Transverse colon (tissue), 4 donors: ENCODE measurements around the gene ANGPTL1.

ENCODE experiments used
- CTCF ChIP-seq, 5 experiments: fragments of 200-600 bp in 3 of 5; fragments of 450-650 bp in 2 of 5; sonication (generic) in 3 of 5; IDR thresholded peaks; 1 replicate in 2 of 5; 2 replicates in 3 of 5; pipeline ENCODE4 v1.5.1; 2016 to 2017; ENCODE audit warnings: antibody characterized with exemption in 5 of 5, inconsistent platforms in 3 of 5, mild to moderate bottlenecking in 2 of 5, moderate library complexity in 1 of 5
- EP300 ChIP-seq: sonication (generic); formaldehyde crosslinking; IDR thresholded peaks from one replicate; pipeline ENCODE4 v1.6.1; 2017; ENCODE audit warnings: antibody characterized with exemption, low read depth
- POLR2A ChIP-seq: fragments of 450-650 bp; IDR thresholded peaks from one replicate; pipeline ENCODE4 v1.6.1; 2016; ENCODE audit warnings: antibody characterized with exemption, mild to moderate bottlenecking, moderate library complexity
- POLR2AphosphoS5 ChIP-seq, 3 donors: sonication (generic); formaldehyde crosslinking; IDR thresholded peaks; one replicate each; pipeline ENCODE4 v1.6.1; 2016; ENCODE audit warnings: antibody characterized with exemption in 3 of 3

GRCh38 chr1:178849918-178850317, 21.0 kb downstream of the ANGPTL1 start:
- TF ChIP-seq CTCF (IDR thresholded peaks at IDR 0.05): no peak
- no peak for TF ChIP-seq EP300
- no peak for TF ChIP-seq POLR2A
- TF ChIP-seq POLR2AphosphoS5 (IDR thresholded peaks at IDR 0.05): no peak
